B cell (primary cell): ENCODE results near the gene ATXN1. TPM values are rescaled to one million over a fixed set of nuclear protein-coding genes. Genes with fewer than 3 reads are reported as not detected.

Experiments
- ATAC-seq: fragments of 200-7000 bp; cut with Tn5 transposase; one replicate; pipeline ENCODE4 v1.10.0; 2021; ENCODE audit warnings: low read depth, mild to moderate bottlenecking, moderate number of reproducible peaks, moderate library complexity
- CTCF ChIA-PET: fragments of 350-600 bp; sonication (Branson Sonifier 250); formaldehyde crosslinking; loops from one replicate; lab custom pipeline; 2021; ENCODE audit warnings: antibody characterized with exemption, inconsistent platforms; lab: Charles Lee
- POLR2A ChIA-PET: fragments of 350-600 bp; sonication (Branson Sonifier 250); formaldehyde crosslinking; loops from one replicate; lab custom pipeline; 2021; ENCODE audit warnings: antibody characterized with exemption; lab: Charles Lee
- DNase-seq: peaks from one replicate; pipeline ENCODE4 v3.0.0; 2013
- H2AFZ ChIP-seq: 2 replicates; pipeline ENCODE4 v1.6.1; 2012; ENCODE audit warnings: mild to moderate bottlenecking, low read depth, low read length; ENCODE audit not compliant: insufficient read depth, poor library complexity, severe bottlenecking
- H3K27ac ChIP-seq, 2 donors: 1 replicate in 1 of 2; 2 replicates in 1 of 2; pipeline ENCODE4 v1.5.1; 2012 to 2013; ENCODE audit warnings: low read length in 2 of 2, mild to moderate bottlenecking in 2 of 2, moderate library complexity in 1 of 2
- H3K27me3 ChIP-seq, 4 experiments: fragments of 200-600 bp in 1 of 4; sonication (generic) in 1 of 4; replicated peaks in 1 of 4; 1 replicate in 2 of 4; 2 replicates in 2 of 4; pipeline versions ENCODE4 v1.6.1 to v1.7.0; 2013 to 2016; ENCODE audit warnings: low read length in 3 of 4, mild to moderate bottlenecking in 2 of 4, mixed read lengths in 1 of 4, moderate library complexity in 1 of 4; ENCODE audit not compliant: insufficient read depth in 4 of 4, control insufficient read depth in 3 of 4; ENCODE audit errors: control extremely low read depth in 1 of 4
- H3K36me3 ChIP-seq, 2 experiments: replicated peaks in 1 of 2; 1 replicate in 1 of 2; 2 replicates in 1 of 2; pipeline versions ENCODE4 v1.6.1 to v1.7.1; 2013; ENCODE audit warnings: low read length in 1 of 2; ENCODE audit not compliant: insufficient read depth in 2 of 2, control insufficient read depth in 1 of 2; ENCODE audit errors: control extremely low read depth in 1 of 2, extremely low read depth in 1 of 2
- H3K4me1 ChIP-seq, 2 donors: fragments of 200-600 bp in 1 of 2; sonication (generic) in 1 of 2; 1 replicate in 1 of 2; 2 replicates in 1 of 2; pipeline versions ENCODE4 v1.5.1 to v1.6.1; 2013 to 2017; ENCODE audit warnings: low read length in 2 of 2; ENCODE audit not compliant: control insufficient read depth in 2 of 2, insufficient read depth in 2 of 2
- H3K4me2 ChIP-seq: replicated peaks from 2 replicates; pipeline ENCODE3; 2012; ENCODE audit warnings: mild to moderate bottlenecking, low read depth, low read length; ENCODE audit not compliant: poor library complexity, severe bottlenecking
- H3K4me3 ChIP-seq, 5 experiments: fragments of 200-600 bp in 1 of 5; sonication (generic) in 1 of 5; 1 replicate in 3 of 5; 2 replicates in 2 of 5; pipeline versions ENCODE4 v1.5.1 to v1.7.0; 2011 to 2016; ENCODE audit warnings: low read length in 4 of 5, mild to moderate bottlenecking in 4 of 5, low read depth in 2 of 5, control low read depth in 1 of 5, moderate library complexity in 1 of 5; ENCODE audit not compliant: insufficient read depth in 1 of 5; ENCODE audit errors: control extremely low read depth in 1 of 5, extremely low read depth in 1 of 5
- H3K79me2 ChIP-seq: fragments of 200-600 bp; sonication (generic); one replicate; pipeline ENCODE4 v1.6.0; 2016; ENCODE audit warnings: low read length; ENCODE audit not compliant: control insufficient read depth, insufficient read depth
- H3K9ac ChIP-seq: fragments of 200-600 bp; sonication (generic); 2 replicates; pipeline ENCODE4 v1.6.1; 2017; ENCODE audit warnings: mild to moderate bottlenecking, low read length, moderate library complexity
- H3K9me3 ChIP-seq, 3 donors: one replicate each; pipeline versions ENCODE4 v1.6.1 to v1.7.1; 2013; ENCODE audit warnings: low read length in 2 of 3; ENCODE audit not compliant: control insufficient read depth in 2 of 3, insufficient read depth in 1 of 3; ENCODE audit errors: control extremely low read depth in 1 of 3
- H4K20me1 ChIP-seq: 2 replicates; pipeline ENCODE4 v1.6.0; 2012; ENCODE audit warnings: mild to moderate bottlenecking, low read length; ENCODE audit not compliant: insufficient read depth, control insufficient read depth, poor library complexity, severe bottlenecking
- H3K27ac Mint-ChIP-seq: one replicate; pipeline ENCODE4 v1.8.0; 2021; ENCODE audit warnings: mixed read lengths
- H3K27me3 Mint-ChIP-seq: one replicate; pipeline ENCODE4 v1.8.0; 2021; ENCODE audit warnings: mixed read lengths
- H3K4me1 Mint-ChIP-seq: one replicate; pipeline ENCODE4 v1.8.0; 2021; ENCODE audit warnings: mixed read lengths
- H3K4me3 Mint-ChIP-seq: one replicate; pipeline ENCODE4 v1.8.0; 2021; ENCODE audit warnings: mixed read lengths
- H3K9me3 Mint-ChIP-seq: one replicate; pipeline ENCODE4 v1.8.0; 2022; ENCODE audit warnings: mixed read lengths; ENCODE audit not compliant: insufficient read depth
- EZH2 ChIP-seq: IDR thresholded peaks from 2 replicates; pipeline ENCODE4 v1.6.1; 2012; ENCODE audit warnings: borderline replicate concordance, low read depth, mild to moderate bottlenecking, moderate library complexity, low read length; ENCODE audit not compliant: insufficient read depth, poor library complexity, severe bottlenecking
- WGBS: methylation state at CpG from one replicate; pipeline ENCODE4 v1.1.5; 2013; ENCODE audit warnings: missing lambda C conversion rate; ENCODE audit not compliant: insufficient coverage; 5-methylcytosine and 5-hydroxymethylcytosine counted together
- intact Hi-C: fragments of 100-400 bp; cut with micrococcal nuclease; formaldehyde crosslinking; loops from one replicate; pipeline ENCODE4 v1.10.0; 2022
- polyA plus RNA-seq: library from polyadenylated mRNA; depleted of rRNA; stranded (reverse); fragments of >200 nt; gene quantifications from 2 replicates; pipeline ENCODE4 v1.2.3, GENCODE V29; 2012
- total RNA-seq, 2 donors: library from RNA; stranded (reverse); fragments of 120-200 nt in 1 of 2; gene quantifications; 1 replicate in 1 of 2; 2 replicates in 1 of 2; pipeline versions ENCODE4 v1.2.3 to v1.2.4, GENCODE V29; 2013 to 2022
- TF ChIP-seq, protein P1 (sequence below): fragments of 200-600 bp; IDR thresholded peaks from one replicate; pipeline ENCODE4 v1.8.0; 2022; ENCODE audit warnings: antibody characterized with exemption, mild to moderate bottlenecking

The ATXN1 gene
- total and polyA plus RNA-seq, 2 donors (not counting 1 experiment from before 2014, with no cell fraction given) = 5.7 to 63.8 TPM

DNA sequence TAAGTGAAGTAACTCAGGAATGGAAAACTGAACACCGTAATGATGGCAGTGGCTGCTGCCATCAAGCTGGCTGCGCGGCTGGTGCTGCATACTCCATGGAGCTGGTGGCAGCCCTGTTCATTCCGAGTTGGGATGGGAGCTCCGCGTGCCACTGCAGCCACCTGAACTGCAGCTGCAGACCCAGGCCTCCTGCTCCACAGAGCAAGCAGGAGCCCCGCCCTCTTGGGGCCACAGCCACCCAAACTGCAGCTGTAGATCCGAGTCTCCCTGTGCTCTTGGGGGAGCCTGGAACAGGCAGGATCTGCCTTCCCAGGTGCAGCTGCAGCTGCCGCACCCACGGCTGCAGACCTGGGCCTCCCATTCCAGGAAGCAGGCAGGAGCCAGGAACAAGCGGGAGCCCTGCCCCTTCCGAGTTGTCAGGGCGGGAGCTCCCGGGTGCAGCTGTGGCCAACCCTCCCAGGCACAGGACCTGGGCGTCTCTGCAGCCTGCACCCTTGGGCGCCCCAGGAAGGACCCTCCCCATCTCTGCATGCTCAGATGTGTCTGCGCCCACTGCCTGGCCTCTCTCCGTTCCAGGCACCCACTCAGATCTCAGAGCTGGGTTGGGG lies 402.6 kb downstream of the ATXN1 start:
- Histone ChIP-seq H3K36me3 (no peaks in the 10 kb centered on the region), H3K4me3 (no peak overlapping the region), H3K27ac (no peak overlapping the region), H3K9ac (no peak overlapping the region), H3K27me3 (no peaks in the 10 kb centered on the region), H3K9me3 (no peaks in the 10 kb centered on the region), H3K79me2 (no peaks in the 10 kb centered on the region), H3K4me1 (no peaks in the 10 kb centered on the region), H2AFZ (no peak overlapping the region), H3K4me2 (no peak overlapping the region), H4K20me1 (no peaks in the 10 kb centered on the region)
- 79% methylated on average over 18 of the region's 18 CpGs for WGBS
- Mint-ChIP-seq H3K27ac (no peak overlapping the region), H3K4me1 (no peaks in the 10 kb centered on the region), H3K27me3 (peaks cover 6% of the 10 kb centered on the region), H3K9me3 (no peaks in the 10 kb centered on the region), H3K4me3 (no peak overlapping the region)
- ATAC-seq = no peak
- DNase-seq = no peak
- ChIA-PET POLR2A (no interaction called here), CTCF (interaction anchor here (1.2 kb wide), 1 partner anchor 12 kb away, joined by 4 read pairs; no protein-coding TSS in a partner anchor)
- intact Hi-C loops = no loop called here
- no peak for TF ChIP-seq EZH2
- TF ChIP-seq, protein P1, sequence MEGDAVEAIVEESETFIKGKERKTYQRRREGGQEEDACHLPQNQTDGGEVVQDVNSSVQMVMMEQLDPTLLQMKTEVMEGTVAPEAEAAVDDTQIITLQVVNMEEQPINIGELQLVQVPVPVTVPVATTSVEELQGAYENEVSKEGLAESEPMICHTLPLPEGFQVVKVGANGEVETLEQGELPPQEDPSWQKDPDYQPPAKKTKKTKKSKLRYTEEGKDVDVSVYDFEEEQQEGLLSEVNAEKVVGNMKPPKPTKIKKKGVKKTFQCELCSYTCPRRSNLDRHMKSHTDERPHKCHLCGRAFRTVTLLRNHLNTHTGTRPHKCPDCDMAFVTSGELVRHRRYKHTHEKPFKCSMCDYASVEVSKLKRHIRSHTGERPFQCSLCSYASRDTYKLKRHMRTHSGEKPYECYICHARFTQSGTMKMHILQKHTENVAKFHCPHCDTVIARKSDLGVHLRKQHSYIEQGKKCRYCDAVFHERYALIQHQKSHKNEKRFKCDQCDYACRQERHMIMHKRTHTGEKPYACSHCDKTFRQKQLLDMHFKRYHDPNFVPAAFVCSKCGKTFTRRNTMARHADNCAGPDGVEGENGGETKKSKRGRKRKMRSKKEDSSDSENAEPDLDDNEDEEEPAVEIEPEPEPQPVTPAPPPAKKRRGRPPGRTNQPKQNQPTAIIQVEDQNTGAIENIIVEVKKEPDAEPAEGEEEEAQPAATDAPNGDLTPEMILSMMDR = no peak

DNA sequence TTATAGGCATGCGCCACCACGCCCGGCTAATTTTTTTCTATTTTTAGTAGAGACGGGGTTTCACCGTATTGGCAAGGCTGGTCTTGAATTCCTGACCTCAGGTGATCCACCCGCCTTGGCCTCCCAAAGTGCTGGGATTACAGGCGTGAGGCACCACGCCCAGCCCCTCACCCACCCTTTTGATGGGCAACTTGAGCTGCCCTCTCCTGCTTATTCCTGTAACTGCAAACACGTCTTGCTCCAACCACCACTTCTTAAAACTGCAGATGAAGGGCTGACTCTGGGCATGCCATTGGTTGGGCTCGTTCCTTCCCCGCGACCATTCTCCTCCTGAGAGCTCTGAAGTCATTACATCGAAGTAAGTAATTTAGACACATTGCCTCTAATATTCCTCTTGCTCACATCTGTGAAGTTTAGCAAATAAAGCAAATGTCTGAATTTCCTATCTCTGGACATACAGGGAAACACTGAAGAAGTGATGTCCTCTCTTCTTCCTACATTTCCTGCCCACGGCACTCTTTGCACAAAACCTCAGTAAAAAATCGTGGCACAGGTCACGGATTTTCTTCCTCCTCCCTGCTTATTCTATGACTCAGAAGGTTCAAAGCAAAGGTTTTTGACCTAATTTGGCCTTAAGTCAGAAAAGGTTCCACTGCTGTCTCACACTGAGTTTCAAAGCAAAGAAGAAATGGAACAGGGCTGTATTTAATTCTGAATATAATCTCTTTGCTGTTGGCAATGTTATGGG lies 405.4 kb downstream of the ATXN1 start:
- DNase-seq = no peak
- intact Hi-C loops = no loop called here
- no peaks in the 10 kb centered on the region for H3K27me3 Mint-ChIP-seq
- H3K27ac Mint-ChIP-seq = no peak overlapping the region
- H3K4me1 Mint-ChIP-seq = no peaks in the 10 kb centered on the region
- WGBS = 92% methylated on average over 16 of the region's 16 CpGs
- Histone ChIP-seq H3K9ac (no peak overlapping the region), H3K27ac (no peak overlapping the region), H2AFZ (no peak overlapping the region), H3K4me2 (no peak overlapping the region), H3K4me1 (no peaks in the 10 kb centered on the region), H4K20me1 (no peaks in the 10 kb centered on the region), H3K4me3 (no peak overlapping the region), H3K9me3 (no peaks in the 10 kb centered on the region), H3K27me3 (no peaks in the 10 kb centered on the region), H3K36me3 (no peaks in the 10 kb centered on the region), H3K79me2 (no peaks in the 10 kb centered on the region)
- no peak overlapping the region for H3K4me3 Mint-ChIP-seq
- ATAC-seq = no peak
- ChIA-PET CTCF (no interaction called here), POLR2A (no interaction called here)
- H3K9me3 Mint-ChIP-seq = no peaks in the 10 kb centered on the region
- TF ChIP-seq, protein P1 = no peak
- TF ChIP-seq EZH2 = no peak
